Peyer's patch (tissue), 4 donors: ENCODE data around the gene CDC42BPA.

Source experiments
- CTCF ChIP-seq, 6 experiments: fragments of 450-650 bp in 4 of 6; fragments of 200-600 bp in 2 of 6; sonication (generic) in 1 of 6; IDR thresholded peaks; one replicate each; pipeline ENCODE4 v1.5.1; 2017 to 2019; ENCODE audit warnings: antibody characterized with exemption in 6 of 6, mild to moderate bottlenecking in 3 of 6, moderate library complexity in 1 of 6
- POLR2A ChIP-seq, 2 donors: fragments of 450-650 bp; IDR thresholded peaks; one replicate each; pipeline ENCODE4 v1.5.1; 2017; ENCODE audit warnings: antibody characterized with exemption in 2 of 2, mild to moderate bottlenecking in 2 of 2, moderate library complexity in 2 of 2

- TF ChIP-seq CTCF (IDR thresholded peaks at IDR 0.05) (no peak), POLR2A (IDR thresholded peaks at IDR 0.05) (no peak)
Measured at GRCh38 chr1:227049253-227049652, 269.0 kb downstream of the CDC42BPA start.
